HG03108 (cell line): ENCODE data around the gene ELF5.

ENCODE experiments used
- ATAC-seq: cut with Tn5 transposase; IDR thresholded peaks from one replicate; pipeline ENCODE4 v1.9.1; 2021; ENCODE audit warnings: moderate library complexity; ENCODE audit not compliant: unreplicated experiment

ELF5 gene

DNA sequence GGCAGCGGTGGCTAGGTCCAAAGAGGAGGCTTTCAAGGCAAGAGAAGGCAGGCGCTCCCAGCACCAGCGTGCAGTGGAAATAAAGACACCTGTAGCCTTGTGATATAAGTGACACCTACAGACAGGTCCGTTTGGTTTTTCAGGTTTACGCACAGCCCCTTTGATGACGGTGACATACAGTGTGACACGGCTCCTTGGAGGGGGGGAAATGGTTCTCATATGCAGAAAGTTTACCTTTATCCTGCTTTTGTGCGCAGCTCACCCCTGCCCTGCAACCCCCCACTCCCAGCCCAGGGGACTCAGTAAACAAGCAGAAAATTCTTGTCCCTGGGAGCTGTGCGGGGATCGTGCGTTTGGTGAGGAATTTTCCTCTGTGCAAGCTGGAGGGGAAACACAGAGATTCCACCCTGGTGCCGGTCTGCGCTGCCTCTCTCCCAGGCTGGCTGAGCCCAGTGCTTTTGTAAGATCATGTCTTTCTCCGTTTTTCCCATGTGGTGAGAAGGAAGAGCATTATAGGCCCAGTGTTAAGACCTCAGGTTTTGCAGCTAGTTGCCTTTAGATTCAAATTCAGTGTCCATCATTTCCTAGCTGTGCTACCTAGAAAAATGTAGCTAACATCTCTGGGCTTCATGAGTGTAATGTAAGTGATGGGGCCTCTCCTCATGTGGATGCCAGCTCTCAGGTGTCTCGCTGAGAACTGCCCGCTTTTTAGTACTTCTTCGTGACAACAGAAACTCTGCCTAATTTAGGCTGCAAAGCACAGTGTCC lies at the start of gene ELF5:
Gene ELF5 (minus strand): TSS at position 113 of the 768 bp plus-strand sequence. CDS start 8,045 bp downstream, outside the sequence.
- ATAC-seq: no peak

DNA sequence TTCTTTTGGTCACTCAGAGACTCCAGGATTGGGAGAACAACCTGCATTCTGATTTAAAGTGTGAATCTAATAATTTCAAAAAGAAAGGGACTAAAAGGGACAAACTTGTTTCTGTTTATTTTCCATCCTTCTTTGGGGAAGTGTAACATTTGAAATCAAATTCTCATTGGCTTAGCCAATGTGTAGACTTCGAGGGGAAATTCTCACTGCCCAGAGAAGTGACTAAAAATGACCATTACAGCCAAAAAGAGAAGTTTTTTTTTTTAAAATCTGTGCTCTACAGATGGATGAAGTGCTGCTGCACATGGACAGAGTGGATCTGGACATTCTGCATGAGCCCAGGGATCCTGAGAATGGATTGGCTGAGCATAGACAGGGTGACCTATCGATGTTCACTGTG lies 49.4 kb upstream of the ELF5 start:
- ATAC-seq: no peak

GRCh38 chr11:34560511-34560910 lies 46.9 kb upstream of the ELF5 start:
- no peak for ATAC-seq

GRCh38 chr11:34558673-34559072 lies 45.1 kb upstream of the ELF5 start:
- ATAC-seq: no peak

GRCh38 chr11:34558211-34558610 lies 44.6 kb upstream of the ELF5 start:
- no peak for ATAC-seq

DNA sequence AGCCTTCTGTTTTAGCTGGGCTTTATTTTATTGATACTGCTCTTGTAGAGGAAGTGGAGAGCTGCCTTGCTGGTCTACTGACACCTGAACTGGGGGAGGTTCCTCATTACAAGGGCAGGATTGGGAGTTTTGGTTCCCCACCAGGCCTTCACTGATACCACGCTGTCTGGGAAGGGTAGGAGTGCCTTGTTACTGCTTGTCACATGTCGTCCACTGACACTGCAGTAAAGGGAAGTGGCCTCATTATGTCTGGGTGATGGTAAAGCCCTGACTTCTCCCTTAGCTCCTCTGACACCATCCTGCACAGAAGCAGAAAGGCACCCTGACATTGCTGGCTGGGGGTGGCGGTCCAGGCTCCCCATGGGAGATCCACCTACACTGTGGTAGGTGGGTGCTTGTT lies 38.7 kb upstream of the ELF5 start:
- ATAC-seq: no peak

DNA sequence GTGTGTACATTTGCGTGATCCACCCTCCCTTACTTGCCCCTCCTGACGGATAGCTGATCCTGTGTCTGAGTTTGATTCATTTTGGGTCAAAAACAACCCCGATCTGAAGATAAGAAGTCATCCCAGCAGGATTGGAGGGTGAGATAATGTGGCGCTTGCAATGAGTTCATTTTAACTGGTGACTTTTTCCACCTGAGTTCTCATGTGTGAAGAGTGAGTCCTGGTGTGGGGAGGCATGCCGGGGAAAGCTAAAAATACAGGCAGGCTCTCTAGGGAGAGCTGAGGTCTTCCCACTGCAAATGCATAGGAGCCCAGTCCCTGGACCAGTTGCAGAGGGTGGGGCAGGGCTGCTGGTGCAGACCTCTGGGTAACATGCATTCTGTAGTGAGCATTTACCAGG lies 35.7 kb upstream of the ELF5 start:
- ATAC-seq: no peak

GRCh38 chr11:34548278-34548677 lies 34.7 kb upstream of the ELF5 start:
- no peak for ATAC-seq

- ATAC-seq: no peak
These were observed 33.1 kb upstream of the ELF5 start for GRCh38 chr11:34546511-34547209.

- ATAC-seq: no peak
These were observed 28.5 kb upstream of the ELF5 start for GRCh38 chr11:34542089-34542488.

DNA sequence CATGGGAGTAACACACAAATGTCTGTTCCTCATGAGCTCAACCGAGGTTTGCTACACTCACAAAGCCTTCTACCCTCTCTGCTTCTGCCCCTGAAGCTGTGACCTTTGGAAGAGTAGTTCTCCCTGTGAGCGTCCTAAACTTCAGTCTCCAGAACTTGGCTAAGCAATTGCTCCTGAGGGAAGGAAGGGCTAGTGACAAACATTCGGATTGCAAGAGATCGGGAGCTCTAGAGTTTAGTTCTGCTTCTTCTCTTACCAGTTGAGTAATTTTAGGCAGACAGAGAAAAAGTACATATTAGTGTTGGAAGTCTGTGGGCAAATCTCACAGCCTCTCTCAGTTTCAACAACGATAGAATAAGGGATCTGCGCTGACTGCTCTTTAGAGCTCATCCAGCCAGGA lies 27.3 kb upstream of the ELF5 start:
- ATAC-seq: no peak

DNA sequence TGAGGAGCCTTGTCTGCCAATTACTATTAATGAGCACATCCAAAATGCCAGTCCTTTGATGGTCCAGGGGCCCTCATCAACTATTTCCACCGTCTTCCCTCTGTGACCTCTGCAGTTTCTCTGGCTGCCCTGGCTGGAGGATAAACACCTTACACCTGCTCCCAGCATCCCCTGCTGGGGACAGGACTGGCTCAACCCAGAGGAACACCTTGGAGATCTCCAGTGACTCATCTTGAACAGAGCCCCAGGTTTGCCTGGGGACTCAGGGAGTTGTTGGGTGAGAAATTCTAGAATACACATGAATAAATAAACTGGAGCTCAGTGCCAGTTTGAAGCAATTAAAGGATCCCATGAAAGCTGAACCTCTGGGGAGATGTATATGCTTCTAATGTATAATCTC lies 24.0 kb upstream of the ELF5 start:
- ATAC-seq: no peak

DNA sequence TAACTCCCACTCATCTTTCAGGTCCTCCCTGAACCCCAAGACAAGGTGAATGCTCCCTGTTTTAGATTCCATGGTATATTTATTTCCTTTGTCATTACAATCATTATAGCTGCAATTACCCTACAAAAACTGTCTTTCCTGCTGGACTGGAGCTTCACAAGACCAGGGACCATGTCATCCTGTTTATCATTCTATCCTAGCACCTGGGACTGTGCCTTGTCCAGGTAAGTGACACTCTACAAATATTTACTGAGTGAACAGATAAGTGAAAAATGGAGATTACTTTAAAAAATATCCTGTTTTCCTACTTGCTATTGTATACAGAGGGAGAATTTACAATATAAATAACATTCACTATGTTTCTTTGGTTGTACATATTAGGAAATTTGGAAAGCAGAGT lies 22.5 kb upstream of the ELF5 start:
- no peak for ATAC-seq

GRCh38 chr11:34534826-34535225 lies 21.2 kb upstream of the ELF5 start:
- no peak for ATAC-seq

GRCh38 chr11:34531663-34532062 lies 18.1 kb upstream of the ELF5 start:
- no peak for ATAC-seq

GRCh38 chr11:34530545-34531234 lies 17.1 kb upstream of the ELF5 start:
- ATAC-seq: no peak

DNA sequence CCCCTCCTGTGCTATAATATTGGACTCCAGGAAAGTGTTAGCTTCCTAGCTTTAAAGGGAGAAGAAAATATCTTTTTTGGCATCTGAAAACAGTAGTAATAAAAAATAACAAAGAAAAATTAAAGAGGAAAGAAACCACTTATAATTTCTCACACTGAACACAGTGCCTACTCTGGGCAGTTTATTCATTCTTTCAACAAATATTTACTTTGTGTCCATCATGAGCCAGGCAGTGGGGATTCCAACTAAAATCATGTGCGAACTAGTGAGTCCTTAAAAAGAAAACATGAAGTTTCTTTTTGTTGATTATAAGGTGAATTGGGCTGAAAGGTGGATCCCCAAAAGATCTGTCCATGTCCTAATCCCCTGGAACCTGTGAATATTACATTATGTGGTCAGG lies 16.0 kb upstream of the ELF5 start:
- ATAC-seq: no peak

DNA sequence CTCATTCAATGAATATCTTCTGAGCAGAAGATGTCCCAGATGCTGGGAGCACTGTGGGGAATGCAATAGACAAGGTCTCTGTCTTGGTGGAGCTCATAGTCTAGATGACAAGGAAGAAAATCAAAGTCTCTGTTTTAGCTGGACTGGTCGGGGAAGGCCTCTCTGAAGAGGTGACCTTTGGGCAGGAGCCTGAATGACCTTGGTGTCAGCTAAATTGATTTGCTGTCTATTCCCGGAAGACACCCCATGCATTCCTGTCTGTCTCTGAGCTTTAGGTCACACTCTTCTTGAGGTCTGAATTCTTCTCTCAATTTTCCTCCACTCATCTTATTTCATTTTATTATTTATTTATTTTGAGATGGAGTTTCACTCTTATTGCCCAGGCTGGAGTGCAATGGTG lies 14.5 kb upstream of the ELF5 start:
- ATAC-seq: no peak

DNA sequence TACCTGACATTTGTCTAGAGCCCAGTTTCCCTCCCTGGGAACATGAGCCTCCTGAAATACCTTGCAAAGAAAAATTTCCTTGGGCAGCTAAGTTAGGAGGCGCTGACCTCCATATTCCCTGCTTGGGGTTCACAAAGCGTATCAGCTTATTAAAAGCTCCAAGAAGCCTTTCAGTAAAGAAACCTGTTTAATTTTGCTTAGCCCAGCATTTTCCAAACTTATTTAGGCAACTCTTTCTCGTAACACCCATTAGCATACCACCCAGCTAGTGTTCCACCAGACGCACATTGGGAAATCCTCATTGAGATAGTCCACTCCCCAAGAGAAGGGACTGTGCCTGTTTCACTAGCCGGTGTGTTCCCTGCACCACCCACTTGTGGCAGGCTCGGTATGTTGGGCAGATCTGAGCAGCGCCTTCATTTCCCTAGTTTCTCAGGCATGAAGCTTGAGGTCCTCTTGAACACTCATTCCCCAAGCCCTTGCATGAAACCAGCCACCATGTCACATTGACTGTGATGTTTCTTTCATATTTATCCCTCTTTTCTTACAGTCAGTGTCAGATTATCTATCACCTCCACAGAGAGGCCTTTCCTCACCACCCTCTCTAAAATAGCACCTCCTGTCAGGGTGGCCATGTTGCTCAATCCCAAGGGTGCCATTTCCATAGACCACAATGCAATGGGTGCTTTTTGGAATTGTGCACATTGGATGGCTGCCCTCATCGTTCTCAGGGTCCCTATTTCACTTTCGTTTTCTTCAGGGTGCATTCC lies 12.5 kb upstream of the ELF5 start:
- ATAC-seq: no peak

DNA sequence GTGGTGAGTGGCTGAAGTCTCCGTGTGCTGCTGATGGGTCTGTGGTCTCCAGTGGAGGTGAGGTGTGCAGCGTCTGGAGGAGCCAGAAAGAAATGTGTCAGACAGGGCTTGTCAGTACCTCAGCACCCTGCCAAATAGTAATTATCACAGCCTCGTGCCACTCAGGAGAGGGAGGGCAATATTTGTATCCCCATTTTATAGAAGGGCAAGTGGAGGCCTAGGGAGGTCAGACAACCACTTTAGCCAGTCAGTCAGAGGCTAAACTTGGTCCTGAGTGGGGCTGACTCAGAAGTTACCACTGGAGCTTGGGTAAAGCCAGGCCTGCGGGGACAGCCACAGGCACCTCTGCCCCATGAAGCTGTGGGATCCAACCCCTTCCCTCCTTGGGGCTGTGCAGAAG lies 11.5 kb upstream of the ELF5 start:
- ATAC-seq: no peak

GRCh38 chr11:34524696-34525095 lies 11.1 kb upstream of the ELF5 start:
- ATAC-seq: no peak
